GM12878 (cell line): ENCODE measurements around the gene SDK2. TPM values are rescaled to one million over a fixed set of nuclear protein-coding genes. Genes with fewer than 3 reads are reported as not detected.

Source experiments
- ATAC-seq: fragments of 200-7000 bp; cut with Tn5 transposase; 3 replicates; pipeline ENCODE4 v1.9.1; 2020; ENCODE audit warnings: mild to moderate bottlenecking, moderate library complexity
- BruUV-seq: library from RNA; stranded (reverse); fragments of 400-500 nt; replicated peaks from 2 replicates; lab custom pipeline; 2021; lab: Mats Ljungman, UMichigan
- CTCF ChIA-PET: fragments of 300-600 bp; sonication (Branson Sonifier 250); formaldehyde crosslinking; extraction: SDS; loops from one replicate; lab custom pipeline; 2021; ENCODE audit warnings: inconsistent platforms; lab: Yijun Ruan, JAX
- POLR2A ChIA-PET: fragments of 350-600 bp; formaldehyde crosslinking; extraction: SDS; loops from one replicate; lab custom pipeline; 2021; ENCODE audit warnings: inconsistent platforms; lab: Charles Lee
- RAD21 ChIA-PET: fragments of 300-600 bp; sonication (Branson Sonifier 250); formaldehyde crosslinking; loops from one replicate; lab custom pipeline; 2023; ENCODE audit warnings: antibody characterized with exemption; ENCODE audit not compliant: unreplicated experiment; lab: Charles Lee
- SMC1A ChIA-PET: fragments of 300-600 bp; sonication (Branson Sonifier 250); formaldehyde crosslinking; loops from one replicate; lab custom pipeline; 2023; ENCODE audit not compliant: unreplicated experiment, uncharacterized antibody; lab: Charles Lee
- DNase-seq: peaks from one replicate; pipeline ENCODE4 v3.0.0-alpha.2; 2011; ENCODE audit warnings: low read depth, low spot score
- FAIRE-seq: peaks from 3 replicates; lab custom pipeline; 2011; peaks lifted over from hg19 to GRCh38; lab: Jason Lieb, UNC
- H2AFZ ChIP-seq: 2 replicates; pipeline ENCODE4 v1.6.0; 2011; ENCODE audit warnings: low read depth, low read length, control low read depth; ENCODE audit not compliant: control insufficient read depth
- H3K27ac ChIP-seq: 2 replicates; pipeline ENCODE4 v1.5.1; 2011; ENCODE audit warnings: control low read depth; ENCODE audit not compliant: control insufficient read depth, insufficient read depth
- H3K27me3 ChIP-seq, 2 experiments: replicated peaks in 1 of 2; 2 replicates each; pipeline versions ENCODE4 v1.6.0 to v1.6.1; 2011; ENCODE audit warnings: low read length in 1 of 2; ENCODE audit not compliant: control insufficient read depth in 2 of 2, insufficient read depth in 2 of 2
- H3K36me3 ChIP-seq, 2 experiments: 2 replicates each; pipeline ENCODE4 v1.5.1; 2011; ENCODE audit warnings: low read length in 1 of 2; ENCODE audit not compliant: control insufficient read depth in 2 of 2, insufficient read depth in 2 of 2
- H3K4me1 ChIP-seq: 2 replicates; pipeline ENCODE4 v1.6.1; 2011; ENCODE audit warnings: mild to moderate bottlenecking, low read length, moderate library complexity, mixed read lengths; ENCODE audit not compliant: control insufficient read depth, insufficient read depth
- H3K4me2 ChIP-seq: 2 replicates; pipeline ENCODE4 v1.6.0; 2011; ENCODE audit warnings: control low read depth; ENCODE audit not compliant: control insufficient read depth, insufficient read depth
- H3K4me3 ChIP-seq: fragments of 200-600 bp; sonication (generic); 2 replicates; pipeline ENCODE4 v1.5.1; 2016
- H3K79me2 ChIP-seq: 2 replicates; pipeline ENCODE4 v1.6.0; 2011; ENCODE audit warnings: low read length; ENCODE audit not compliant: control insufficient read depth, insufficient read depth
- H3K9ac ChIP-seq: 2 replicates; pipeline ENCODE4 v1.8.0; 2011; ENCODE audit warnings: low read length, control low read depth, mixed read lengths; ENCODE audit not compliant: control insufficient read depth, insufficient read depth
- H3K9me3 ChIP-seq: replicated peaks from 3 replicates; pipeline ENCODE4 v1.5.1; 2011; ENCODE audit warnings: mild to moderate bottlenecking, low read length; ENCODE audit not compliant: control insufficient read depth, insufficient read depth
- H4K20me1 ChIP-seq: 2 replicates; pipeline ENCODE4 v1.6.0; 2011; ENCODE audit not compliant: control insufficient read depth, insufficient read depth
- ATF7 ChIP-seq: fragments of 450-650 bp; IDR thresholded peaks from 2 replicates; pipeline ENCODE4 v1.6.1; 2016; ENCODE audit warnings: low read depth, mild to moderate bottlenecking
- CEBPB ChIP-seq, 2 experiments: fragments of 150-350 bp in 1 of 2; IDR thresholded peaks; 2 replicates each; pipeline ENCODE4 v1.6.1; 2012 to 2014; ENCODE audit warnings: low read depth in 2 of 2, low read length in 2 of 2, borderline replicate concordance in 1 of 2, inconsistent platforms in 1 of 2
- JUNB ChIP-seq: IDR thresholded peaks from 2 replicates; pipeline ENCODE4 v1.6.1; 2016; ENCODE audit warnings: antibody characterized with exemption, mild to moderate bottlenecking
- MTA3 ChIP-seq: IDR thresholded peaks from 2 replicates; pipeline ENCODE4 v1.6.1; 2012; ENCODE audit warnings: low read length, inconsistent platforms, borderline replicate concordance
- NFIC ChIP-seq: IDR thresholded peaks from 2 replicates; pipeline ENCODE4 v1.6.1; 2012; ENCODE audit warnings: low read depth, mild to moderate bottlenecking, inconsistent platforms, low read length, moderate library complexity
- NFXL1 ChIP-seq: fragments of 450-650 bp; IDR thresholded peaks from 2 replicates; pipeline ENCODE4 v1.6.1; 2017; ENCODE audit warnings: antibody characterized with exemption, mild to moderate bottlenecking, borderline replicate concordance
- PAX8 ChIP-seq: fragments of 450-650 bp; IDR thresholded peaks from 2 replicates; pipeline ENCODE4 v1.6.1; 2017; ENCODE audit warnings: mild to moderate bottlenecking, moderate library complexity
- RCOR1 ChIP-seq: conservative IDR thresholded peaks from 2 replicates; pipeline ENCODE4 v1.6.1; 2012; ENCODE audit warnings: low read depth, low read length, improper control_type of control experiment
- SKIL ChIP-seq: fragments of 450-650 bp; IDR thresholded peaks from 2 replicates; pipeline ENCODE4 v1.6.1; 2017; ENCODE audit warnings: mild to moderate bottlenecking, low read depth, inconsistent platforms; ENCODE audit not compliant: poor library complexity, severe bottlenecking
- SMARCA5 ChIP-seq: fragments of 450-650 bp; IDR thresholded peaks from 2 replicates; pipeline ENCODE4 v1.6.1; 2017; ENCODE audit warnings: mild to moderate bottlenecking
- TCF12 ChIP-seq: IDR thresholded peaks from 2 replicates; pipeline ENCODE4 v1.6.1; 2011; ENCODE audit warnings: low read depth, mild to moderate bottlenecking, low read length
- TCF3 ChIP-seq: IDR thresholded peaks from 2 replicates; pipeline ENCODE4 v1.6.1; 2012; ENCODE audit warnings: low read depth, mild to moderate bottlenecking, low read length, borderline replicate concordance; ENCODE audit not compliant: insufficient read depth
- ZNF384 ChIP-seq: IDR thresholded peaks from 2 replicates; pipeline ENCODE4 v1.6.1; 2012; ENCODE audit warnings: low read depth, mild to moderate bottlenecking, low read length, improper control_type of control experiment, borderline replicate concordance
- WGBS: methylation state at CpG from one replicate; pipeline ENCODE4 v1.1.6; 2016; ENCODE audit warnings: low lambda C conversion rate; ENCODE audit not compliant: insufficient replicate concordance, insufficient coverage; ENCODE audit errors: missing lambda C conversion rate; 5-methylcytosine and 5-hydroxymethylcytosine counted together
- in situ Hi-C: fragments of 300-500 bp; cut with MboI; formaldehyde crosslinking; loops from 9 replicates; pipeline ENCODE4 v1.14.3; 2018; ENCODE audit warnings: mixed read lengths
- intact Hi-C: fragments of 100-400 bp; cut with micrococcal nuclease; formaldehyde crosslinking; loops from one replicate; pipeline ENCODE4 v1.14.2; 2022; ENCODE audit not compliant: unreplicated experiment
- polyA plus RNA-seq, 11 experiments: library from polyadenylated mRNA; depleted of rRNA in 4 of 11; unstranded in 6 of 11; stranded (reverse) in 5 of 11; fragments of >200 nt; fragmentation: Nextera tagmentation in 4 of 11; fragmentation: Illumina TruSeq in 1 of 11; extraction: Ambion mirVana in 4 of 11; extraction: Trizol in 1 of 11; gene quantifications; 1 replicate in 1 of 11; 2 replicates in 10 of 11; pipeline versions ENCODE4 v1.2.1 to v1.2.3, GENCODE V29; 2011 to 2016; ENCODE audit warnings: inconsistent platforms in 2 of 11, missing spikeins in 2 of 11, low read depth in 1 of 11
- total RNA-seq, 4 experiments: library from RNA; depleted of rRNA in 3 of 4; stranded (reverse); fragments of >200 nt in 3 of 4; fragmentation: Illumina TruSeq in 1 of 4; extraction: Trizol in 1 of 4; gene quantifications; 2 replicates each; pipeline versions ENCODE4 v1.2.1 to v1.2.3, GENCODE V29; 2013 to 2021
- TF ChIP-seq, protein P1 (sequence below): fragments of 450-650 bp; IDR thresholded peaks from 2 replicates; pipeline ENCODE4 v1.6.1; 2016; ENCODE audit warnings: mild to moderate bottlenecking

SDK2 gene
- total and polyA plus RNA-seq, 10 of the 15 experiments (the other 5 are each of a cell fraction or from before 2014, with no cell fraction given): 0.03 to 0.08 (median 0.03) TPM; not detected in 7

DNA sequence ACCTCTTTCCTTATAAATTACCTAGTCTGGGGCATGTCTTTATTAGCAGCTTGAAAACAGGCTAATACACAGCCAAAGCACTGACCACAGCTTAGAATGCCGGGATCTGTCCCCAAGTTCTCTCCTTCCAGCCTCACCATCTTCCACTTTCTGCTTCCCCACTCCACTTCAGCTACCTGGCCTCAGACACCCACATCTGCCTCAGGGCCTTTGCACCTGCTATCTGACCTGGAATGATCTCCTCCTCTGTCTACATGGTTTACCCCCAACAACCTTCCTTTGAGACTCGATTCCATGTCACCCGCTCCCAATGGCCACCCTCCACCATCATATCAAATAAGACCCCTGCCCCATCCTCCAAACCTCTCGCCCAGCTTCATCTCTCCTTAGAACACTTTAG lies 179.8 kb downstream of the SDK2 start:
- no peak for TF ChIP-seq NFXL1
- TF ChIP-seq PAX8: no peak
- no peak for TF ChIP-seq RCOR1
- TF ChIP-seq, all 136 proteins: peak for 0
- 2% methylated on average over 4 of the region's 4 CpGs for WGBS
- BruUV-seq: no TSS peak

DNA sequence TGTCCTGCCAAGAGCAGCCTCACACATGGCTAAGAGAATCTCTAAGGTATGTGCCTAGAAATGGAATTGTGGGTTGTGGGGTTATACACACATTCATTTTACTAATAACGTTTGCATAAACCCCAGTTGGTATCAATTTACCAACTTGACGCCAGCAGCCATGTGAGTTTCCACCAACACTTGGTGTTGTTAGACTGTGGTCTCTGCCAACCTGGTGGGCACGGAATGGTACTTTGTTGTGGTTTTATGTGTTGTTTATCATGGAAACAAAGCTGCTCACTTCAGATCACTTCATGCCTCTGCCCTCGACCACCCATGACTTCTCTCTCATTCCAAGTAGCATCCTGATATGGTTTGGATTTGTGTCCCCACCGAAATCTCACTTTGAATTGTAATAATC lies 180.4 kb downstream of the SDK2 start:
- POLR2A ChIA-PET: no interaction called here
- no peaks in the 10 kb centered on the region for H3K36me3 ChIP-seq
- no TSS peak for BruUV-seq
- FAIRE-seq (no peak), DNase-seq (no peak), ATAC-seq (no peak)
- no peaks in the 10 kb centered on the region for H3K4me1 ChIP-seq
- no peak overlapping the region for H3K4me3 ChIP-seq
- RAD21 ChIA-PET: no interaction called here
- WGBS: 6% methylated on average over 5 of the region's 5 CpGs
- TF ChIP-seq SKIL (no peak), TCF12 (no peak), NFIC (no peak), SMARCA5 (no peak), CEBPB (IDR thresholded peaks at IDR 0.05; ENCODE audit: borderline replicate concordance in 1 of 2, low read depth in 2 of 2, low read length in 2 of 2) (no peak), JUNB (no peak), MTA3 (no peak), ZNF384 (no peak), TCF3 (no peak), ATF7 (no peak)
- TF ChIP-seq, protein P1, sequence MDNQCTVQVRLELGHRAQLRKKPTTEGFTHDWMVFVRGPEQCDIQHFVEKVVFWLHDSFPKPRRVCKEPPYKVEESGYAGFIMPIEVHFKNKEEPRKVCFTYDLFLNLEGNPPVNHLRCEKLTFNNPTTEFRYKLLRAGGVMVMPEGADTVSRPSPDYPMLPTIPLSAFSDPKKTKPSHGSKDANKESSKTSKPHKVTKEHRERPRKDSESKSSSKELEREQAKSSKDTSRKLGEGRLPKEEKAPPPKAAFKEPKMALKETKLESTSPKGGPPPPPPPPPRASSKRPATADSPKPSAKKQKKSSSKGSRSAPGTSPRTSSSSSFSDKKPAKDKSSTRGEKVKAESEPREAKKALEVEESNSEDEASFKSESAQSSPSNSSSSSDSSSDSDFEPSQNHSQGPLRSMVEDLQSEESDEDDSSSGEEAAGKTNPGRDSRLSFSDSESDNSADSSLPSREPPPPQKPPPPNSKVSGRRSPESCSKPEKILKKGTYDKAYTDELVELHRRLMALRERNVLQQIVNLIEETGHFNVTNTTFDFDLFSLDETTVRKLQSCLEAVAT: no peak
- TF ChIP-seq, all 136 proteins: peak for 0
- Histone ChIP-seq H3K27ac (no peak overlapping the region), H3K79me2 (no peaks in the 10 kb centered on the region), H3K9ac (no peak overlapping the region), H3K9me3 (no peaks in the 10 kb centered on the region), H3K27me3 (peaks cover 2 to 4% of the 10 kb centered on the region in 2 experiments; a peak in 3 of 4 replicates), H2AFZ (no peak overlapping the region), H3K4me2 (no peak overlapping the region), H4K20me1 (no peaks in the 10 kb centered on the region)
- intact Hi-C loops: no loop called here
- CTCF ChIA-PET: no interaction called here
- SMC1A ChIA-PET: no interaction called here
- in situ Hi-C loops: no loop called here

More for the DNA sequence above, 179.8 kb downstream of the SDK2 start:
- Histone ChIP-seq H3K27ac (no peak overlapping the region), H4K20me1 (no peaks in the 10 kb centered on the region), H3K36me3 (no peaks in the 10 kb centered on the region), H3K4me1 (no peaks in the 10 kb centered on the region), H3K4me2 (no peak overlapping the region), H3K27me3 (peaks cover 0 to 4% of the 10 kb centered on the region in 2 experiments; a peak in 2 of 4 replicates), H3K9ac (no peak overlapping the region), H3K79me2 (no peaks in the 10 kb centered on the region), H3K9me3 (no peaks in the 10 kb centered on the region), H3K4me3 (no peak overlapping the region), H2AFZ (no peak overlapping the region)
- ChIA-PET RAD21 (no interaction called here), SMC1A (no interaction called here), CTCF (no interaction called here), POLR2A (no interaction called here)
- DNase-seq: no peak
- no peak for FAIRE-seq
- ATAC-seq: no peak
- in situ Hi-C loops: no loop called here
- intact Hi-C loops: no loop called here
